ENCODE data around the gene DLG2.

DLG2 gene

GRCh38 chr11:84234462-84235202, 1392.5 kb downstream of the DLG2 start:
- FAIRE-seq, result no peak

GRCh38 chr11:84234011-84234410, 1393.1 kb downstream of the DLG2 start:
- FAIRE-seq, result no peak

GRCh38 chr11:84232511-84232910, 1394.6 kb downstream of the DLG2 start:
- no peak for FAIRE-seq

GRCh38 chr11:84230402-84230801, 1396.7 kb downstream of the DLG2 start:
- FAIRE-seq, result no peak

GRCh38 chr11:84227970-84228665, 1399.0 kb downstream of the DLG2 start:
- no peak for FAIRE-seq

GRCh38 chr11:84224042-84224441, 1403.1 kb downstream of the DLG2 start:
- no peak for FAIRE-seq

- no peak for FAIRE-seq
Measured at GRCh38 chr11:84218318-84218717, 1408.8 kb downstream of the DLG2 start.

- FAIRE-seq, result no peak
Measured at GRCh38 chr11:84215672-84216071, 1411.5 kb downstream of the DLG2 start.

GRCh38 chr11:84214557-84214956, 1412.6 kb downstream of the DLG2 start:
- no peak for FAIRE-seq

GRCh38 chr11:84212468-84213390, 1414.4 kb downstream of the DLG2 start:
- no peak for FAIRE-seq

GRCh38 chr11:84211896-84212295, 1415.2 kb downstream of the DLG2 start:
- no peak for FAIRE-seq

GRCh38 chr11:84194696-84195095, 1432.4 kb downstream of the DLG2 start:
- no peak for FAIRE-seq

- no peak for FAIRE-seq
Measured at GRCh38 chr11:84193706-84194105, 1433.4 kb downstream of the DLG2 start.

- no peak for FAIRE-seq
Measured at GRCh38 chr11:84188521-84188920, 1438.6 kb downstream of the DLG2 start.

- FAIRE-seq, result no peak
Measured at GRCh38 chr11:84173078-84173477, 1454.1 kb downstream of the DLG2 start.

GRCh38 chr11:84165139-84165538, 1462.0 kb downstream of the DLG2 start:
- FAIRE-seq, result no peak

- FAIRE-seq, result no peak
Measured at GRCh38 chr11:84164728-84165127, 1462.4 kb downstream of the DLG2 start.

GRCh38 chr11:84163116-84163515, 1464.0 kb downstream of the DLG2 start:
- FAIRE-seq, result no peak

- FAIRE-seq, result no peak
Measured at GRCh38 chr11:84157639-84158038, 1469.5 kb downstream of the DLG2 start.

- no peak for FAIRE-seq
Measured at GRCh38 chr11:84146826-84147225, 1480.3 kb downstream of the DLG2 start.

GRCh38 chr11:84145616-84146185, 1481.4 kb downstream of the DLG2 start:
- no peak for FAIRE-seq

- FAIRE-seq, result no peak
Measured at GRCh38 chr11:84144531-84144930, 1482.6 kb downstream of the DLG2 start.

- FAIRE-seq, result no peak
Measured at GRCh38 chr11:84142411-84142810, 1484.7 kb downstream of the DLG2 start.

Data from endometrium (tissue), 2 donors.